Astrocyte (in vitro differentiated cells and primary cell): Measurements from ENCODE around the gene AANAT. TPM values are rescaled to one million over a fixed set of nuclear protein-coding genes. Genes with fewer than 3 reads are reported as not detected.
"Not testable (repeated sequence)": the region's sequence is repeated elsewhere in the genome, so short reads cannot be mapped to it uniquely, and the experiment has no call there.

Source experiments
- DNase-seq: peaks from one replicate; pipeline ENCODE4 v3.0.0-alpha.2; 2010; ENCODE audit warnings: low read depth
- FAIRE-seq: peaks from 2 replicates; lab custom pipeline; 2011; peaks lifted over from hg19 to GRCh38; lab: Jason Lieb, UNC
- H2AFZ ChIP-seq: 2 replicates; pipeline ENCODE4 v1.6.0; 2012; ENCODE audit warnings: low read depth, low read length, inconsistent platforms
- H3K27ac ChIP-seq: 2 replicates; pipeline ENCODE4 v1.5.1; 2011; ENCODE audit warnings: low read depth, low read length, inconsistent platforms
- H3K27me3 ChIP-seq: 2 replicates; pipeline ENCODE4 v1.6.0; 2011; ENCODE audit warnings: low read length, inconsistent platforms; ENCODE audit not compliant: insufficient read depth
- H3K36me3 ChIP-seq: 2 replicates; pipeline ENCODE4 v1.5.1; 2011; ENCODE audit warnings: low read length, inconsistent platforms; ENCODE audit not compliant: insufficient read depth
- H3K4me1 ChIP-seq: 2 replicates; pipeline ENCODE4 v1.5.1; 2011; ENCODE audit warnings: low read length, inconsistent platforms; ENCODE audit not compliant: insufficient read depth
- H3K4me2 ChIP-seq: 2 replicates; pipeline ENCODE4 v1.6.0; 2012; ENCODE audit warnings: low read length, inconsistent platforms
- H3K4me3 ChIP-seq: 2 replicates; pipeline ENCODE4 v1.5.1; 2011; ENCODE audit warnings: low read depth, mild to moderate bottlenecking, low read length, inconsistent platforms; ENCODE audit not compliant: insufficient read depth
- H3K79me2 ChIP-seq: 2 replicates; pipeline ENCODE4 v1.6.0; 2012; ENCODE audit warnings: mild to moderate bottlenecking, low read length, inconsistent platforms; ENCODE audit not compliant: insufficient read depth
- H3K9ac ChIP-seq: 2 replicates; pipeline ENCODE4 v1.6.0; 2012; ENCODE audit warnings: mild to moderate bottlenecking, low read length, inconsistent platforms
- H3K9me3 ChIP-seq: 2 replicates; pipeline ENCODE4 v1.5.1; 2012; ENCODE audit warnings: low read depth, mild to moderate bottlenecking, low read length, inconsistent platforms; ENCODE audit not compliant: insufficient read depth
- H4K20me1 ChIP-seq: 2 replicates; pipeline ENCODE4 v1.6.0; 2012; ENCODE audit warnings: low read length, inconsistent platforms; ENCODE audit not compliant: insufficient read depth
- H3K27ac Mint-ChIP-seq: one replicate; pipeline ENCODE4 v1.8.0; 2021; ENCODE audit warnings: mild to moderate bottlenecking, mixed read lengths; ENCODE audit not compliant: unreplicated experiment
- H3K27me3 Mint-ChIP-seq: one replicate; pipeline ENCODE4 v1.8.0; 2021; ENCODE audit warnings: low read depth, mixed read lengths; ENCODE audit not compliant: unreplicated experiment
- H3K36me3 Mint-ChIP-seq: one replicate; pipeline ENCODE4 v1.8.0; 2021; ENCODE audit warnings: low read depth, mixed read lengths; ENCODE audit not compliant: unreplicated experiment
- H3K4me1 Mint-ChIP-seq: one replicate; pipeline ENCODE4 v1.8.0; 2021; ENCODE audit warnings: low read depth, mixed read lengths; ENCODE audit not compliant: unreplicated experiment
- H3K4me3 Mint-ChIP-seq: one replicate; pipeline ENCODE4 v1.8.0; 2021; ENCODE audit warnings: mild to moderate bottlenecking, moderate library complexity, mixed read lengths; ENCODE audit not compliant: unreplicated experiment
- H3K9me3 Mint-ChIP-seq: one replicate; pipeline ENCODE4 v1.8.0; 2021; ENCODE audit warnings: mild to moderate bottlenecking, mixed read lengths; ENCODE audit not compliant: unreplicated experiment
- EZH2 ChIP-seq: IDR thresholded peaks from 2 replicates; pipeline ENCODE4 v1.6.1; 2012; ENCODE audit warnings: mild to moderate bottlenecking, low read length, inconsistent platforms; ENCODE audit not compliant: insufficient read depth
- total RNA-seq: library from RNA; stranded (reverse); gene quantifications from 2 replicates; pipeline ENCODE4 v1.2.1, GENCODE V29; 2021
- TF ChIP-seq, protein P1 (sequence below): IDR thresholded peaks from 2 replicates; pipeline ENCODE4 v1.5.1; 2011; ENCODE audit warnings: low read depth, mild to moderate bottlenecking, inconsistent platforms, low read length, moderate library complexity; ENCODE audit not compliant: insufficient read depth

The AANAT gene
- total RNA-seq, 1 donor from 2014 or later: not detected

DNA sequence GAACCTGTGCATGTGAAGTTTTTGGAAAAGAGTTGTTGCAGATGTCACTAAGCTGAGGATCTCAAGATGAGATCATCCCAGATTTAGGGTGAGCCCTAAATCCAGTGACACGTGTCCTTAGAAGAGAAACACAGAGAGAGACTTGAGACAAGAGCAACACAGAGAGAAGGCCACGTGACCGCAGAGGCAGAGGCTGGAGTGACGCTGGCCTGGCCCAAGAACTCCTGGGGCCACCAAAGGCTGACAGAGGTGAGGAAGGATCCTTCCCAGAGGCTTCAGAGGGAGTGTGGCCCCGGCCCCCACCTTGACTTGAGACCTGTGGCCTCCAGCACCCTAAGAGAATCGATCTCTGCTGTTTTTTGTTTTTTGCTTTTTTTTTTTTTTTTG lies 45.9 kb downstream of the AANAT start:
- no peak overlapping the region for H3K4me3 Mint-ChIP-seq
- peaks cover 8% of the 10 kb centered on the region for H3K4me1 Mint-ChIP-seq
- no peaks in the 10 kb centered on the region for H3K9me3 Mint-ChIP-seq
- DNase-seq (no peak), FAIRE-seq (no peak)
- no peak overlapping the region for H2AFZ ChIP-seq
- no peaks in the 10 kb centered on the region for H4K20me1 ChIP-seq
- peaks cover 11% of the 10 kb centered on the region for H3K4me1 ChIP-seq
- no peak overlapping the region for H3K9ac ChIP-seq
- no peaks in the 10 kb centered on the region for H3K36me3 ChIP-seq
- no peaks in the 10 kb centered on the region for H3K79me2 ChIP-seq
- H3K27me3 ChIP-seq: no peaks in the 10 kb centered on the region
- peaks cover 18% of the 10 kb centered on the region for H3K27me3 Mint-ChIP-seq
- H3K36me3 Mint-ChIP-seq: no peaks in the 10 kb centered on the region
- no peak overlapping the region for H3K27ac ChIP-seq
- no peak overlapping the region for H3K27ac Mint-ChIP-seq
- H3K4me3 ChIP-seq: no peak overlapping the region
- TF ChIP-seq, protein P1, sequence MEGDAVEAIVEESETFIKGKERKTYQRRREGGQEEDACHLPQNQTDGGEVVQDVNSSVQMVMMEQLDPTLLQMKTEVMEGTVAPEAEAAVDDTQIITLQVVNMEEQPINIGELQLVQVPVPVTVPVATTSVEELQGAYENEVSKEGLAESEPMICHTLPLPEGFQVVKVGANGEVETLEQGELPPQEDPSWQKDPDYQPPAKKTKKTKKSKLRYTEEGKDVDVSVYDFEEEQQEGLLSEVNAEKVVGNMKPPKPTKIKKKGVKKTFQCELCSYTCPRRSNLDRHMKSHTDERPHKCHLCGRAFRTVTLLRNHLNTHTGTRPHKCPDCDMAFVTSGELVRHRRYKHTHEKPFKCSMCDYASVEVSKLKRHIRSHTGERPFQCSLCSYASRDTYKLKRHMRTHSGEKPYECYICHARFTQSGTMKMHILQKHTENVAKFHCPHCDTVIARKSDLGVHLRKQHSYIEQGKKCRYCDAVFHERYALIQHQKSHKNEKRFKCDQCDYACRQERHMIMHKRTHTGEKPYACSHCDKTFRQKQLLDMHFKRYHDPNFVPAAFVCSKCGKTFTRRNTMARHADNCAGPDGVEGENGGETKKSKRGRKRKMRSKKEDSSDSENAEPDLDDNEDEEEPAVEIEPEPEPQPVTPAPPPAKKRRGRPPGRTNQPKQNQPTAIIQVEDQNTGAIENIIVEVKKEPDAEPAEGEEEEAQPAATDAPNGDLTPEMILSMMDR: no peak
- no peak for TF ChIP-seq EZH2
- no peaks in the 10 kb centered on the region for H3K9me3 ChIP-seq
- H3K4me2 ChIP-seq: no peak overlapping the region

DNA sequence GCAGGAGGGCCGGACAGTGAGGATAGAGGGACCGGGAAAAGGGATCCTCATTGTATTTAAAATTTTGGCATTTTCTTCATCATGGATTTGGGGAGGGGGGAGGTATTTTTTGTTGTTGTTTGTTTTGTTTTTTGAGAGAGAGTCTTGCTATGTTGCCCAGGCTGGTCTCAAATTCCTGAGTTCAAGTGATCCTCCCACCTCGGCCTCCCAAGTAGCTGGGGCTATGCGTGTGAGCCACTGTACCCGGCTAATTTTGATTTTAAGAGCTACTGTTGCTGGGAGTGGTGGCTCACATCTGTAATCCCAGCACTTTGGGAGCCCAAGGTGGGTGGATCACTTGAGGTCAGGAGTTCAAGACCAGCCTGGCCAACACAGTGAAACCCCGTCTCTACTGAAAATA lies 47.0 kb downstream of the AANAT start:
- H3K27ac ChIP-seq, H3K79me2 ChIP-seq, H4K20me1 ChIP-seq, H3K36me3 ChIP-seq, DNase-seq, H3K4me3 ChIP-seq, H3K9me3 ChIP-seq, H3K27me3 ChIP-seq, FAIRE-seq, H3K4me3 Mint-ChIP-seq, H3K27ac Mint-ChIP-seq, H3K4me2 ChIP-seq, H2AFZ ChIP-seq, H3K9ac ChIP-seq, H3K36me3 Mint-ChIP-seq, H3K9me3 Mint-ChIP-seq, H3K4me1 Mint-ChIP-seq: not testable (repeated sequence)
- H3K27me3 Mint-ChIP-seq: peaks cover 17% of the 10 kb centered on the region
- peaks cover 11% of the 10 kb centered on the region for H3K4me1 ChIP-seq

DNA sequence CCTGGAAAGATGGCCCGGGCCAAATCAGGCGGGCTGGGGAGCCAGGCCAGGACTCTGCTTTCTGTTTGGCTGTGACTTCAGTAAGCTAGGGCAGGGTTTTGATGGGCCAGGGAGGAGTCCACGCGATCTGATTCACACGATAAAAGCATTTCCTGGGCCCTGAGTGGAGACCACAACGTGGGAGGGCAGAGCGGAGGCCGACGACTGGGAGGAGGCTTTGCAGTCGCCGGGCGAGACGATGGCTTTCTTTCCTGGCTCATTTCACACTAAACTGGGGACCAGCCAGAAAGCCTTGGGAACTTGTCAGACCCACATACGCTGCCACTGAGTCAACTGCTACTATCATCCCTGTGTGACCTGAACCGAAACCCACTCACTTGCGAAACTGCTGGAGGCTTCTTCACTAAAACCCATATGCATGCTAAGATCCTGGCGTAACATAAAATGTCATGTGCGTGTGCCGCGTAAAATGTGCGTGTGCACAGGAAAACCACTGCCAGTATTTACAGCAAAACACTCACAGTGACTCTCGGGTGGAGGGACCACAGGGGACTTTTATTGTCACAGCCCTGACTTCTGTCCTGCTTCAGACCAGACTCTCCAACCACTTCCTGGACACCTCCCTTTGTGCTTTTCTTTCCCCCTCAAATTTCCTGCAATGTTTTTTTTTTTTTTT lies 48.0 kb downstream of the AANAT start:
- H2AFZ ChIP-seq: peak overlapping the region; percentile 79
- peaks cover 8% of the 10 kb centered on the region for H3K4me1 Mint-ChIP-seq
- peak overlapping the region; percentile 32 for H3K4me3 ChIP-seq
- DNase-seq: peak; percentile 95
- H3K9me3 Mint-ChIP-seq: no peaks in the 10 kb centered on the region
- no peaks in the 10 kb centered on the region for H3K79me2 ChIP-seq
- no peaks in the 10 kb centered on the region for H3K27me3 ChIP-seq
- H3K4me3 Mint-ChIP-seq: no peak overlapping the region
- no peaks in the 10 kb centered on the region for H4K20me1 ChIP-seq
- H3K36me3 ChIP-seq: no peaks in the 10 kb centered on the region
- H3K36me3 Mint-ChIP-seq: no peaks in the 10 kb centered on the region
- peak overlapping the region; percentile 78 for H3K4me2 ChIP-seq
- peak; percentile 9 for FAIRE-seq
- peaks cover 27% of the 10 kb centered on the region for H3K27me3 Mint-ChIP-seq
- H3K27ac ChIP-seq: peak overlapping the region; percentile 79
- TF ChIP-seq, protein P1: no peak
- no peak for TF ChIP-seq EZH2
- H3K4me1 ChIP-seq: peaks cover 11% of the 10 kb centered on the region
- peak overlapping the region; percentile 71 for H3K9ac ChIP-seq
- no peaks in the 10 kb centered on the region for H3K9me3 ChIP-seq
- no peak overlapping the region for H3K27ac Mint-ChIP-seq
